SU-DHL-6 (cell line): ENCODE results near the gene BCL6.

Experiments used
- H2AFZ ChIP-seq: fragments of 200-600 bp; sonication (generic); 2 replicates; pipeline ENCODE4 v1.6.1; 2014; ENCODE audit warnings: low read depth, mild to moderate bottlenecking, moderate library complexity, mixed read lengths, antibody characterized with exemption, low read length; ENCODE audit not compliant: severe bottlenecking
- H3F3A ChIP-seq: fragments of 200-600 bp; shearing (Covaris generic); 2 replicates; pipeline ENCODE4 v1.6.0; 2016; ENCODE audit warnings: antibody characterized with exemption, mild to moderate bottlenecking; ENCODE audit not compliant: insufficient read depth
- H3K27ac ChIP-seq: fragments of 200-600 bp; sonication (generic); 2 replicates; pipeline ENCODE4 v1.5.1; 2016; ENCODE audit warnings: low read depth, mild to moderate bottlenecking, low read length, moderate library complexity, mixed read lengths
- H3K27me3 ChIP-seq: fragments of 200-600 bp; sonication (generic), shearing (Covaris generic); 2 replicates; pipeline ENCODE4 v1.6.0; 2014; ENCODE audit warnings: mild to moderate bottlenecking, low read length
- H3K36me3 ChIP-seq: fragments of 200-600 bp; sonication (generic); 2 replicates; pipeline ENCODE4 v1.6.1; 2014; ENCODE audit warnings: mild to moderate bottlenecking, low read length, mixed read lengths
- H3K4me2 ChIP-seq: fragments of 300-600, 200-600 bp; shearing (Covaris generic), sonication (generic); 2 replicates; pipeline ENCODE4 v1.6.0; 2014; ENCODE audit warnings: low read length, low read depth, mild to moderate bottlenecking; ENCODE audit not compliant: poor library complexity, severe bottlenecking
- H3K4me3 ChIP-seq: fragments of 200-600 bp; sonication (generic); 2 replicates; pipeline ENCODE4 v1.5.1; 2014; ENCODE audit warnings: antibody characterized with exemption, low read length, mild to moderate bottlenecking, mixed read lengths; ENCODE audit not compliant: insufficient read depth, poor library complexity, severe bottlenecking
- H3K79me2 ChIP-seq: fragments of 200-600 bp; sonication (generic); 2 replicates; pipeline ENCODE4 v1.6.1; 2014; ENCODE audit warnings: mild to moderate bottlenecking, low read length, moderate library complexity; ENCODE audit not compliant: insufficient read depth
- H3K9ac ChIP-seq: fragments of 200-600 bp; sonication (generic); 2 replicates; pipeline ENCODE4 v1.7.0; 2014; ENCODE audit warnings: mild to moderate bottlenecking, low read length
- H3K9me2 ChIP-seq: fragments of 200-600 bp; sonication (generic); replicated peaks from 2 replicates; pipeline ENCODE4 v1.6.1; 2014; ENCODE audit warnings: low read length; ENCODE audit not compliant: insufficient read depth
- H3K9me3 ChIP-seq: fragments of 200-600 bp; sonication (generic); 2 replicates; pipeline ENCODE4 v1.6.1; 2014; ENCODE audit warnings: low read length, mixed read lengths; ENCODE audit not compliant: insufficient read depth
- H4K20me1 ChIP-seq: fragments of 200-600 bp; sonication (generic); 2 replicates; pipeline ENCODE4 v1.6.1; 2014; ENCODE audit warnings: low read depth, mild to moderate bottlenecking, antibody characterized with exemption, low read length, moderate library complexity, mixed read lengths
- EZH2phosphoT487 ChIP-seq: fragments of 200-600 bp; sonication (generic), shearing (Covaris generic); conservative IDR thresholded peaks from 2 replicates; pipeline ENCODE4 v1.6.1; 2018; ENCODE audit warnings: mild to moderate bottlenecking, antibody characterized with exemption, low read length, moderate library complexity, mixed read lengths
- TF ChIP-seq, protein P1 (sequence below): fragments of 200-600 bp; sonication (generic); IDR thresholded peaks from one replicate; pipeline ENCODE4 v1.5.1; 2017; ENCODE audit warnings: antibody characterized with exemption, mild to moderate bottlenecking, low read length, moderate library complexity; ENCODE audit not compliant: insufficient read depth, poor library complexity, severe bottlenecking

The BCL6 gene

DNA sequence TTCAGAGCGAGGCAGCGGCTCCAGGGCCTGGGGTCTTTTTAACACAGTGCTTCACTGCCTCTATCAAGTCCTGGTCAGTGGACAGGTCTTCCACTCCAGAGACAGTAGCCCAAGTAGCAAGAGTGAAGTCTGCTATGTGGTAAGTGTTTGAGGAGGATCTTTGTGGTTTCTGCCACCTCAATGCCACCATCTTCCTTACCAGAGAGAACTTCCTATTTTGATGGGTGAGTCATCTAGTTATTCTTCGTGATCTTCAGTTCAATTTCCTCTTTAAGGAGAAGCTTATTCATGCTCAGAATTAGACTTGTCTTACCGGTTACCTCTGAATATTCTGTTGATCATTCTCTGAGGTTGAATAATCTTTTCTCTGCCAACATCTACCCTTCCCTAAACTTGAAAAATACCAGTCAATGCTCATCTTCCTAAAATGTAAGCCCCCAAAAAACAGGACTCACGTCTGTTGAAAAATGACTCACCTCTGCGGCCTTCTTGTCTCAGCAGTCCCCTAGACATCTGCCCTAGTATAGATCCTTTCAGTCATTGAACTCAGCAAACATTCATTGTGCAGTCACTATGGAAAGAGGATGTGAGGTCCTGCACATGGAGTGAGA is 32.2 kb upstream of the BCL6 start:
- Histone ChIP-seq H3K27ac (no peak overlapping the region), H3K27me3 (no peaks in the 10 kb centered on the region), H4K20me1 (no peaks in the 10 kb centered on the region), H3K79me2 (no peaks in the 10 kb centered on the region), H3K9me2 (no peaks in the 10 kb centered on the region), H3K36me3 (no peaks in the 10 kb centered on the region), H3F3A (peaks cover 10% of the 10 kb centered on the region), H3K4me2 (no peak overlapping the region), H3K4me3 (no peak overlapping the region), H3K9me3 (no peaks in the 10 kb centered on the region), H3K9ac (no peak overlapping the region), H2AFZ (no peak overlapping the region)
- no peak for TF ChIP-seq EZH2phosphoT487
- TF ChIP-seq, protein P1, sequence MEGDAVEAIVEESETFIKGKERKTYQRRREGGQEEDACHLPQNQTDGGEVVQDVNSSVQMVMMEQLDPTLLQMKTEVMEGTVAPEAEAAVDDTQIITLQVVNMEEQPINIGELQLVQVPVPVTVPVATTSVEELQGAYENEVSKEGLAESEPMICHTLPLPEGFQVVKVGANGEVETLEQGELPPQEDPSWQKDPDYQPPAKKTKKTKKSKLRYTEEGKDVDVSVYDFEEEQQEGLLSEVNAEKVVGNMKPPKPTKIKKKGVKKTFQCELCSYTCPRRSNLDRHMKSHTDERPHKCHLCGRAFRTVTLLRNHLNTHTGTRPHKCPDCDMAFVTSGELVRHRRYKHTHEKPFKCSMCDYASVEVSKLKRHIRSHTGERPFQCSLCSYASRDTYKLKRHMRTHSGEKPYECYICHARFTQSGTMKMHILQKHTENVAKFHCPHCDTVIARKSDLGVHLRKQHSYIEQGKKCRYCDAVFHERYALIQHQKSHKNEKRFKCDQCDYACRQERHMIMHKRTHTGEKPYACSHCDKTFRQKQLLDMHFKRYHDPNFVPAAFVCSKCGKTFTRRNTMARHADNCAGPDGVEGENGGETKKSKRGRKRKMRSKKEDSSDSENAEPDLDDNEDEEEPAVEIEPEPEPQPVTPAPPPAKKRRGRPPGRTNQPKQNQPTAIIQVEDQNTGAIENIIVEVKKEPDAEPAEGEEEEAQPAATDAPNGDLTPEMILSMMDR: no peak

DNA sequence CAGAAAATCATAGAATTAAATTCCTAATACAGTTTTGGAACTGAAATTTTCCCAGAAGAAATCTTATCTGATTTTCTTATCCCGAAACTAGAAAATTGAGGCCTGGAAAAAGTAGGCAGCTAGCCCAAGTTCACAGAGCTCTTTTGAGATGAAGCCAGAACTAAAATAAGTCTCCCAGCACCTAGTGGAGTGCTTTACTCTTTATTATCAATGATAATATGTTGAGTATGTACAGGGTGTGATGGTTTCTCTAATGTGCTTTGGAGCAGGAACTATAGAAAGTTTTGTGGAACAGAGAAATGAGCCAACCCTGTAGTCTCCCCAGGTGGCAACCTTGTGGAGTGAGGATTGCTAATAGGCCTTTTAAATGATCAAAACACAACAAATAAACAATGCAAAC is 30.3 kb upstream of the BCL6 start:
- Histone ChIP-seq H3K9ac (no peak overlapping the region), H3K4me2 (no peak overlapping the region), H4K20me1 (no peaks in the 10 kb centered on the region), H2AFZ (no peak overlapping the region), H3K9me3 (no peaks in the 10 kb centered on the region), H3K27ac (no peak overlapping the region), H3K36me3 (no peaks in the 10 kb centered on the region), H3K79me2 (no peaks in the 10 kb centered on the region), H3K9me2 (no peaks in the 10 kb centered on the region), H3F3A (peaks cover 10% of the 10 kb centered on the region), H3K27me3 (no peaks in the 10 kb centered on the region), H3K4me3 (no peak overlapping the region)
- TF ChIP-seq, protein P1: no peak
- TF ChIP-seq EZH2phosphoT487: no peak

- TF ChIP-seq, protein P1: no peak
- TF ChIP-seq EZH2phosphoT487: no peak
- Histone ChIP-seq H3K9me3 (no peaks in the 10 kb centered on the region), H3K4me3 (peak overlapping the region; percentile 27), H3K9ac (peak overlapping the region; percentile 44), H2AFZ (peak overlapping the region; percentile 17), H3K27ac (peak overlapping the region; percentile 78), H3F3A (peaks cover 10% of the 10 kb centered on the region), H3K27me3 (no peaks in the 10 kb centered on the region), H3K36me3 (no peaks in the 10 kb centered on the region), H3K4me2 (peak overlapping the region; percentile 68), H3K79me2 (no peaks in the 10 kb centered on the region), H3K9me2 (no peaks in the 10 kb centered on the region), H4K20me1 (no peaks in the 10 kb centered on the region)
These were observed 29.0 kb upstream of the BCL6 start for GRCh38 chr3:187774185-187774789.
